IMR-90 (cell line): Measurements from ENCODE around the gene PAX5. TPM values are rescaled to one million over a fixed set of nuclear protein-coding genes. Genes with fewer than 3 reads are reported as not detected.

Source experiments
- ATAC-seq: fragments of 200-7000 bp; cut with Tn5 transposase; 2 replicates; pipeline ENCODE4 v1.9.1; 2020; ENCODE audit warnings: low read depth, mild to moderate bottlenecking, moderate library complexity
- BruUV-seq: library from RNA; stranded (reverse); fragments of 400-500 nt; replicated peaks from 2 replicates; lab custom pipeline; 2021; lab: Mats Ljungman, UMichigan
- CTCF ChIA-PET: fragments of 300-600 bp; formaldehyde crosslinking; extraction: SDS; loops from one replicate; lab custom pipeline; 2021; ENCODE audit warnings: antibody characterized with exemption; lab: Yijun Ruan, JAX
- POLR2A ChIA-PET: fragments of 300-600 bp; sonication (Branson Sonifier 250); formaldehyde crosslinking; loops from one replicate; lab custom pipeline; 2022; ENCODE audit warnings: antibody characterized with exemption; ENCODE audit not compliant: unreplicated experiment; lab: Charles Lee
- DNase-seq: peaks from one replicate; pipeline ENCODE4 v3.0.0; 2013
- H2AFZ ChIP-seq: replicated peaks from 2 replicates; pipeline ENCODE3; 2013; ENCODE audit warnings: low read length, mild to moderate bottlenecking; ENCODE audit not compliant: poor library complexity
- H2AK5ac ChIP-seq: 2 replicates; pipeline ENCODE4 v1.6.1; 2013; ENCODE audit warnings: low read depth, low read length, inconsistent platforms
- H2AK9ac ChIP-seq: replicated peaks from 2 replicates; pipeline ENCODE3; 2013; ENCODE audit warnings: mild to moderate bottlenecking, low read depth, low read length, moderate library complexity; ENCODE audit not compliant: poor library complexity
- H2BK120ac ChIP-seq: 2 replicates; pipeline ENCODE4 v1.6.1; 2013; ENCODE audit warnings: low read depth, low read length, inconsistent platforms
- H2BK15ac ChIP-seq: 3 replicates; pipeline ENCODE4 v1.6.1; 2013; ENCODE audit warnings: low read depth, low read length, inconsistent platforms
- H2BK20ac ChIP-seq: 2 replicates; pipeline ENCODE4 v1.6.1; 2013; ENCODE audit warnings: low read depth, mild to moderate bottlenecking, inconsistent platforms, low read length, moderate library complexity
- H2BK5ac ChIP-seq: 2 replicates; pipeline ENCODE4 v1.6.1; 2013; ENCODE audit warnings: mild to moderate bottlenecking, low read depth, low read length, inconsistent platforms; ENCODE audit not compliant: poor library complexity, severe bottlenecking
- H3K14ac ChIP-seq: replicated peaks from 2 replicates; pipeline ENCODE4 v1.6.1; 2013; ENCODE audit warnings: low read depth, low read length, inconsistent platforms
- H3K18ac ChIP-seq: 2 replicates; pipeline ENCODE4 v1.6.1; 2013; ENCODE audit warnings: low read depth, low read length, control low read depth
- H3K23ac ChIP-seq: 2 replicates; pipeline ENCODE4 v1.6.1; 2013; ENCODE audit warnings: low read depth, low read length, inconsistent platforms
- H3K27ac ChIP-seq: 2 replicates; pipeline ENCODE4 v1.5.1; 2013; ENCODE audit warnings: mild to moderate bottlenecking, control low read depth, low read length; ENCODE audit not compliant: insufficient read depth
- H3K27me3 ChIP-seq: 2 replicates; pipeline ENCODE4 v1.6.1; 2013; ENCODE audit warnings: low read length; ENCODE audit not compliant: control insufficient read depth, insufficient read depth
- H3K36me3 ChIP-seq: 2 replicates; pipeline ENCODE4 v1.6.1; 2013; ENCODE audit warnings: low read length, mixed read lengths; ENCODE audit not compliant: control insufficient read depth, insufficient read depth
- H3K4ac ChIP-seq: 2 replicates; pipeline ENCODE4 v1.6.1; 2013; ENCODE audit warnings: low read depth, low read length, inconsistent platforms
- H3K4me1 ChIP-seq: 2 replicates; pipeline ENCODE4 v1.6.1; 2013; ENCODE audit warnings: low read length, mixed read lengths; ENCODE audit not compliant: control insufficient read depth, insufficient read depth
- H3K4me2 ChIP-seq: 2 replicates; pipeline ENCODE4 v1.6.1; 2013; ENCODE audit warnings: low read depth, mild to moderate bottlenecking, control low read depth, low read length, moderate library complexity
- H3K4me3 ChIP-seq: 2 replicates; pipeline ENCODE4 v1.5.1; 2013; ENCODE audit warnings: low read depth, mild to moderate bottlenecking, control low read depth, low read length, moderate library complexity; ENCODE audit not compliant: insufficient read depth
- H3K56ac ChIP-seq: 2 replicates; pipeline ENCODE4 v1.6.1; 2013; ENCODE audit warnings: low read length, inconsistent platforms; ENCODE audit not compliant: insufficient read depth; ENCODE audit errors: extremely low read depth
- H3K79me1 ChIP-seq, 2 experiments: 2 replicates each; pipeline ENCODE4 v1.6.1; 2013; ENCODE audit warnings: low read length in 2 of 2, inconsistent platforms in 1 of 2, low read depth in 1 of 2
- H3K9ac ChIP-seq: 2 replicates; pipeline ENCODE4 v1.6.1; 2013; ENCODE audit warnings: low read depth, low read length, control low read depth
- H3K9me1 ChIP-seq: 2 replicates; pipeline ENCODE4 v1.6.1; 2013; ENCODE audit warnings: low read length, inconsistent platforms; ENCODE audit not compliant: insufficient read depth
- H3K9me3 ChIP-seq: 2 replicates; pipeline ENCODE4 v1.6.1; 2013; ENCODE audit warnings: low read length; ENCODE audit not compliant: control insufficient read depth, insufficient read depth
- H4K20me1 ChIP-seq: 2 replicates; pipeline ENCODE4 v1.6.1; 2013; ENCODE audit warnings: low read length, inconsistent platforms; ENCODE audit not compliant: insufficient read depth
- H4K5ac ChIP-seq: 2 replicates; pipeline ENCODE4 v1.6.1; 2013; ENCODE audit warnings: mild to moderate bottlenecking, low read depth, low read length, control low read depth
- H4K8ac ChIP-seq, 2 experiments: 2 replicates each; pipeline ENCODE4 v1.6.1; 2013; ENCODE audit warnings: low read depth in 2 of 2, low read length in 2 of 2, control low read depth in 1 of 2, inconsistent platforms in 1 of 2
- H4K91ac ChIP-seq: 2 replicates; pipeline ENCODE4 v1.6.1; 2013; ENCODE audit warnings: low read depth, low read length, inconsistent platforms; ENCODE audit not compliant: insufficient read depth
- CEBPB ChIP-seq: IDR thresholded peaks from 2 replicates; pipeline ENCODE4 v1.6.1; 2012; ENCODE audit warnings: low read depth, low read length, improper control_type of control experiment
- MXI1 ChIP-seq: IDR thresholded peaks from 2 replicates; pipeline ENCODE4 v1.6.1; 2012; ENCODE audit warnings: low read depth, mild to moderate bottlenecking, low read length, moderate library complexity, borderline replicate concordance
- NFE2L2 ChIP-seq: fragments of 150-350 bp; IDR thresholded peaks from 2 replicates; pipeline ENCODE4 v1.6.1; 2016; ENCODE audit warnings: low read depth, mild to moderate bottlenecking, low read length
- POLR2A ChIP-seq: IDR thresholded peaks from 2 replicates; pipeline ENCODE4 v1.6.1; 2012; ENCODE audit warnings: mild to moderate bottlenecking, low read depth, low read length
- WGBS, 2 experiments: methylation state at CpG; one replicate each; pipeline versions ENCODE4 v1.1.5 to v1.1.7; 2013; ENCODE audit warnings: missing lambda C conversion rate in 2 of 2; ENCODE audit not compliant: insufficient read length in 1 of 2; ENCODE audit errors: extremely low coverage in 2 of 2; 5-methylcytosine and 5-hydroxymethylcytosine counted together
- dilution Hi-C: fragments of 300-500 bp; cut with HindIII; formaldehyde crosslinking; loops from one replicate; pipeline ENCODE4 v1.14.3; 2018; ENCODE audit warnings: low sequenced_read_pairs; ENCODE audit not compliant: unreplicated experiment
- in situ Hi-C: fragments of 300-500 bp; cut with MboI; formaldehyde crosslinking; loops from 3 replicates; pipeline ENCODE4 v1.14.3; 2019; ENCODE audit warnings: low sequenced_read_pairs, inconsistent platforms, mixed read lengths
- intact Hi-C: fragments of 100-400 bp; cut with micrococcal nuclease; formaldehyde crosslinking; loops from 2 replicates; pipeline ENCODE4 v1.10.0; 2022
- polyA plus RNA-seq, 3 experiments: library from polyadenylated mRNA; depleted of rRNA; stranded (reverse); fragments of >200 nt; gene quantifications; 2 replicates each; pipeline ENCODE4 v1.2.3, GENCODE V29; 2012; ENCODE audit warnings: low replicate concordance in 1 of 3
- total RNA-seq: library from RNA; depleted of rRNA; stranded (reverse); fragments of >200 nt; gene quantifications from 2 replicates; pipeline ENCODE4 v1.2.3, GENCODE V29; 2012

Gene PAX5
- total and polyA plus RNA-seq, 2 of the 4 experiments (the other 2 are of a cell fraction) = not detected

GRCh38 chr9:36902080-36902716, 131.9 kb downstream of the PAX5 start:
- dilution Hi-C loops = no loop called here
- DNase-seq = no peak
- no peaks in the 10 kb centered on the region for H3K36me3 ChIP-seq
- no peaks in the 10 kb centered on the region for H4K20me1 ChIP-seq
- H3K14ac ChIP-seq = no peak overlapping the region
- H3K9me3 ChIP-seq = no peaks in the 10 kb centered on the region
- 0 out of 2 replicates have a peak, but pooled peaks cover 4% of the 10 kb centered on the region for H3K9me1 ChIP-seq
- no peak overlapping the region for H3K4ac ChIP-seq
- H3K23ac ChIP-seq = no peak overlapping the region
- no peaks in the 10 kb centered on the region for H3K79me1 ChIP-seq
- no peak overlapping the region for H3K4me2 ChIP-seq
- ChIA-PET POLR2A (no interaction called here), CTCF (no interaction called here)
- TF ChIP-seq NFE2L2 (no peak), CEBPB (no peak), MXI1 (no peak), POLR2A (no peak)
- no peak for ATAC-seq
- intact Hi-C loops = no loop called here
- H3K27ac ChIP-seq = no peak overlapping the region
- H2AK5ac ChIP-seq = no peak overlapping the region
- no peak overlapping the region for H2BK120ac ChIP-seq
- no peak overlapping the region for H3K56ac ChIP-seq
- H2BK20ac ChIP-seq = no peak overlapping the region
- no peak overlapping the region for H2BK15ac ChIP-seq
- BruUV-seq = no TSS peak
- H4K5ac ChIP-seq = no peak overlapping the region
- no peak overlapping the region for H3K4me3 ChIP-seq
- no peak overlapping the region for H2AK9ac ChIP-seq
- H3K27me3 ChIP-seq = peaks cover 42% of the 10 kb centered on the region
- H2AFZ ChIP-seq = no peak overlapping the region
- no peak overlapping the region for H3K9ac ChIP-seq
- H4K8ac ChIP-seq = no peak overlapping the region
- no peak overlapping the region for H3K18ac ChIP-seq
- no peak overlapping the region for H4K91ac ChIP-seq
- 41% methylated on average over 4 of the region's 8 CpGs; no CpG with 5 or more reads in 1 of the 2 experiments for WGBS, 2 experiments
- no peak overlapping the region for H2BK5ac ChIP-seq
- in situ Hi-C loops = no loop called here
- H3K4me1 ChIP-seq = no peaks in the 10 kb centered on the region
